ENCODE measurements around the gene ABITRAM. TPM values are rescaled to one million over a fixed set of nuclear protein-coding genes. Genes with fewer than 3 reads are reported as not detected.

ABITRAM gene
- polyA plus RNA-seq, 4 donors: 13.2 to 26.8 (median 19.1) TPM

- WGBS, 3 donors: 0% methylated on average over 47 to 48 of the region's 48 CpGs
- Histone ChIP-seq H3K4me3 (ENCODE audit: low read depth in 1 of 3, low read length in 3 of 3) (peak within 1 kb of the TSS; percentile 86 to 94 (median 88)), H3K9me3 (ENCODE audit: control insufficient read depth in 2 of 2, insufficient read depth in 1 of 2, low read depth in 1 of 2, low read length in 1 of 2) (no peaks in the 10 kb centered on the region), H3K27me3 (ENCODE audit: control insufficient read depth in 3 of 3, insufficient read depth in 3 of 3, low read length in 3 of 3) (no peaks in the 10 kb centered on the region), H3K4me1 (ENCODE audit: control insufficient read depth in 3 of 3, insufficient read depth in 2 of 3, low read depth in 1 of 3, low read length in 2 of 3) (peaks cover 0 to 8% (median 4%) of the 10 kb centered on the region in 3 donors), H3K27ac (ENCODE audit: low read depth in 1 of 3, low read length in 2 of 3) (peak within 1 kb of the TSS; percentile 88 to 98 (median 98)), H3K36me3 (ENCODE audit: control insufficient read depth in 3 of 3, insufficient read depth in 2 of 3, low read depth in 1 of 3, low read length in 3 of 3) (peaks cover 0 to 6% (median 0%) of the 10 kb centered on the region in 3 donors)
- DNase-seq (peak; percentile 93 to 97), FAIRE-seq (no peak)
Measured at GRCh38 chr9:108933718-108934322, 380 bp upstream of the ABITRAM start, which contains the start of gene ELP1. ELP1 (minus strand) TSS chr9:108934124; CDS start chr9:108931146, 2,978 bp downstream.

GRCh38 chr9:108937561-108938305, 3.5 kb downstream of the ABITRAM start:
- no peak overlapping the region for H3K27ac ChIP-seq (ENCODE audit: low read depth in 1 of 3, low read length in 2 of 3)
- DNase-seq (no peak), FAIRE-seq (no peak)
- peaks cover 0 to 6% (median 2%) of the 10 kb centered on the region in 3 donors for H3K4me1 ChIP-seq (ENCODE audit: control insufficient read depth in 3 of 3, insufficient read depth in 2 of 3, low read depth in 1 of 3, low read length in 2 of 3)
- H3K36me3 ChIP-seq (ENCODE audit: control insufficient read depth in 3 of 3, insufficient read depth in 2 of 3, low read depth in 1 of 3, low read length in 3 of 3): peaks cover 0 to 8% (median 0%) of the 10 kb centered on the region in 3 donors
- 89 to 92% (median 89%) methylated on average over 5 of the region's 5 CpGs for WGBS, 3 donors
- no peaks in the 10 kb centered on the region for H3K27me3 ChIP-seq (ENCODE audit: control insufficient read depth in 3 of 3, insufficient read depth in 3 of 3, low read length in 3 of 3)
- H3K4me3 ChIP-seq (ENCODE audit: low read depth in 1 of 3, low read length in 3 of 3): no peak overlapping the region
- H3K9me3 ChIP-seq (ENCODE audit: control insufficient read depth in 2 of 2, insufficient read depth in 1 of 2, low read depth in 1 of 2, low read length in 1 of 2): no peaks in the 10 kb centered on the region

GRCh38 chr9:108939975-108940374, 5.8 kb downstream of the ABITRAM start:
- WGBS, 3 donors: 77 to 85% (median 84%) methylated on average over 4 of the region's 4 CpGs
- no peaks in the 10 kb centered on the region for H3K27me3 ChIP-seq (ENCODE audit: control insufficient read depth in 3 of 3, insufficient read depth in 3 of 3, low read length in 3 of 3)
- DNase-seq (no peak), FAIRE-seq (no peak)
- H3K36me3 ChIP-seq (ENCODE audit: control insufficient read depth in 3 of 3, insufficient read depth in 2 of 3, low read depth in 1 of 3, low read length in 3 of 3): peaks cover 0 to 8% (median 0%) of the 10 kb centered on the region in 3 donors
- no peaks in the 10 kb centered on the region for H3K9me3 ChIP-seq (ENCODE audit: control insufficient read depth in 2 of 2, insufficient read depth in 1 of 2, low read depth in 1 of 2, low read length in 1 of 2)
- H3K27ac ChIP-seq (ENCODE audit: low read depth in 1 of 3, low read length in 2 of 3): no peak overlapping the region
- H3K4me1 ChIP-seq (ENCODE audit: control insufficient read depth in 3 of 3, insufficient read depth in 2 of 3, low read depth in 1 of 3, low read length in 2 of 3): peaks cover 0 to 2% (median 0%) of the 10 kb centered on the region in 3 donors
- no peak overlapping the region for H3K4me3 ChIP-seq (ENCODE audit: low read depth in 1 of 3, low read length in 3 of 3)

- no peak for DNase-seq
- Histone ChIP-seq H3K9me3 (ENCODE audit: control insufficient read depth in 2 of 2, insufficient read depth in 1 of 2, low read depth in 1 of 2, low read length in 1 of 2) (no peaks in the 10 kb centered on the region), H3K27ac (ENCODE audit: low read depth in 1 of 3, low read length in 2 of 3) (no peak overlapping the region), H3K27me3 (ENCODE audit: control insufficient read depth in 3 of 3, insufficient read depth in 3 of 3, low read length in 3 of 3) (no peaks in the 10 kb centered on the region), H3K4me3 (ENCODE audit: low read depth in 1 of 3, low read length in 3 of 3) (no peak overlapping the region), H3K4me1 (ENCODE audit: control insufficient read depth in 3 of 3, insufficient read depth in 2 of 3, low read depth in 1 of 3, low read length in 2 of 3) (no peaks in the 10 kb centered on the region), H3K36me3 (ENCODE audit: control insufficient read depth in 3 of 3, insufficient read depth in 2 of 3, low read depth in 1 of 3, low read length in 3 of 3) (no peaks in the 10 kb centered on the region)
- WGBS, 3 donors: 71 to 83% (median 81%) methylated on average over 1 of the region's 1 CpG
- no peak for FAIRE-seq
Measured at GRCh38 chr9:108950168-108950567, 16.0 kb downstream of the ABITRAM start.

- H3K27me3 ChIP-seq (ENCODE audit: control insufficient read depth in 3 of 3, insufficient read depth in 3 of 3, low read length in 3 of 3): no peaks in the 10 kb centered on the region
- DNase-seq: no peak
Measured at GRCh38 chr9:108951578-108951977, 17.4 kb downstream of the ABITRAM start.

GRCh38 chr9:108953983-108954574, 19.9 kb downstream of the ABITRAM start:
- 2 to 4% (median 3%) methylated on average over 3 of the region's 3 CpGs for WGBS, 3 donors
- Histone ChIP-seq H3K9me3 (ENCODE audit: control insufficient read depth in 2 of 2, insufficient read depth in 1 of 2, low read depth in 1 of 2, low read length in 1 of 2) (no peaks in the 10 kb centered on the region), H3K27me3 (ENCODE audit: control insufficient read depth in 3 of 3, insufficient read depth in 3 of 3, low read length in 3 of 3) (no peaks in the 10 kb centered on the region), H3K4me3 (ENCODE audit: low read depth in 1 of 3, low read length in 3 of 3) (no peak overlapping the region), H3K36me3 (ENCODE audit: control insufficient read depth in 3 of 3, insufficient read depth in 2 of 3, low read depth in 1 of 3, low read length in 3 of 3) (no peaks in the 10 kb centered on the region), H3K4me1 (ENCODE audit: control insufficient read depth in 3 of 3, insufficient read depth in 2 of 3, low read depth in 1 of 3, low read length in 2 of 3) (no peaks in the 10 kb centered on the region), H3K27ac (ENCODE audit: low read depth in 1 of 3, low read length in 2 of 3) (no peak overlapping the region)
- FAIRE-seq: peak; percentile 23
- DNase-seq: peak; percentile 39 to 50

More at GRCh38 chr9:108951578-108951977, 17.4 kb downstream of the ABITRAM start:
- WGBS, 3 donors: 40 to 63% (median 57%) methylated on average over 2 of the region's 2 CpGs
- Histone ChIP-seq H3K36me3 (ENCODE audit: control insufficient read depth in 3 of 3, insufficient read depth in 2 of 3, low read depth in 1 of 3, low read length in 3 of 3) (no peaks in the 10 kb centered on the region), H3K9me3 (ENCODE audit: control insufficient read depth in 2 of 2, insufficient read depth in 1 of 2, low read depth in 1 of 2, low read length in 1 of 2) (no peaks in the 10 kb centered on the region), H3K4me3 (ENCODE audit: low read depth in 1 of 3, low read length in 3 of 3) (no peak overlapping the region), H3K4me1 (ENCODE audit: control insufficient read depth in 3 of 3, insufficient read depth in 2 of 3, low read depth in 1 of 3, low read length in 2 of 3) (no peaks in the 10 kb centered on the region), H3K27ac (ENCODE audit: low read depth in 1 of 3, low read length in 2 of 3) (no peak overlapping the region)
- FAIRE-seq: no peak

- H3K4me1 ChIP-seq (ENCODE audit: control insufficient read depth in 3 of 3, insufficient read depth in 2 of 3, low read depth in 1 of 3, low read length in 2 of 3): no peaks in the 10 kb centered on the region
- WGBS, 3 donors: 82 to 93% (median 89%) methylated on average over 4 of the region's 4 CpGs
- DNase-seq: no peak
- no peak overlapping the region for H3K27ac ChIP-seq (ENCODE audit: low read depth in 1 of 3, low read length in 2 of 3)
- H3K27me3 ChIP-seq (ENCODE audit: control insufficient read depth in 3 of 3, insufficient read depth in 3 of 3, low read length in 3 of 3): no peaks in the 10 kb centered on the region
- H3K36me3 ChIP-seq (ENCODE audit: control insufficient read depth in 3 of 3, insufficient read depth in 2 of 3, low read depth in 1 of 3, low read length in 3 of 3): no peaks in the 10 kb centered on the region
- H3K9me3 ChIP-seq (ENCODE audit: control insufficient read depth in 2 of 2, insufficient read depth in 1 of 2, low read depth in 1 of 2, low read length in 1 of 2): no peaks in the 10 kb centered on the region
- no peak for FAIRE-seq
- no peak overlapping the region for H3K4me3 ChIP-seq (ENCODE audit: low read depth in 1 of 3, low read length in 3 of 3)
Measured at GRCh38 chr9:108956022-108956630, 21.9 kb downstream of the ABITRAM start.

- no peaks in the 10 kb centered on the region for H3K36me3 ChIP-seq (ENCODE audit: control insufficient read depth in 3 of 3, insufficient read depth in 2 of 3, low read depth in 1 of 3, low read length in 3 of 3)
- FAIRE-seq (no peak), DNase-seq (no peak)
- no peaks in the 10 kb centered on the region for H3K27me3 ChIP-seq (ENCODE audit: control insufficient read depth in 3 of 3, insufficient read depth in 3 of 3, low read length in 3 of 3)
- no peak overlapping the region for H3K4me3 ChIP-seq (ENCODE audit: low read depth in 1 of 3, low read length in 3 of 3)
- no peaks in the 10 kb centered on the region for H3K9me3 ChIP-seq (ENCODE audit: control insufficient read depth in 2 of 2, insufficient read depth in 1 of 2, low read depth in 1 of 2, low read length in 1 of 2)
- no peaks in the 10 kb centered on the region for H3K4me1 ChIP-seq (ENCODE audit: control insufficient read depth in 3 of 3, insufficient read depth in 2 of 3, low read depth in 1 of 3, low read length in 2 of 3)
- H3K27ac ChIP-seq (ENCODE audit: low read depth in 1 of 3, low read length in 2 of 3): no peak overlapping the region
Measured at GRCh38 chr9:108956631-108957026, 22.4 kb downstream of the ABITRAM start.
